HG03432 (cell line): ENCODE data around the gene EID3.
"Not testable (repeated sequence)": the region's sequence is repeated elsewhere in the genome, so short reads cannot be mapped to it uniquely, and the experiment has no call there.

Source experiments
- ATAC-seq: cut with Tn5 transposase; IDR thresholded peaks from one replicate; pipeline ENCODE4 v1.9.1; 2021; ENCODE audit warnings: mild to moderate bottlenecking, moderate library complexity; ENCODE audit not compliant: unreplicated experiment

EID3 gene

GRCh38 chr12:104310751-104311633, 7.5 kb downstream of the EID3 start:
- ATAC-seq, result no peak

DNA sequence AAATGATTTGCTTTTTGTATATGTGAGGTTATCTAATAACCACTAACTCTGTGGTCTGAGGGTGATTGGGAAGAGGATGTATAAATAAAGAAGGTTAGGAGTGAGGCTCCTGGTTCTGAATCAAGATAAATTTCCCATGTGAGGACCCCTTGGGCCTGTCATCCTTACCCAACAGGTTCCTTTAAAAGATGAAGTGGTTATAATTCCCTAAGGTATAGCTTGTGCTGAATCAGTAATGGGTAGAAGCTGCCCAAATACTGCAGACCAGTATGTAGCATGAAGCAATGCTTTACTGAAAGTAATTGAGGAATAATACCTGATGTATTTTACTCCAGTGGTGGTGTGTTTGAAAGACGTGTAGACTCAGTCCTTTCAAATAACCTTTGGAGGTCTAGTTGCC, 8.7 kb downstream of the EID3 start:
- ATAC-seq, result no peak

GRCh38 chr12:104312654-104313053, 9.1 kb downstream of the EID3 start:
- ATAC-seq, result no peak

DNA sequence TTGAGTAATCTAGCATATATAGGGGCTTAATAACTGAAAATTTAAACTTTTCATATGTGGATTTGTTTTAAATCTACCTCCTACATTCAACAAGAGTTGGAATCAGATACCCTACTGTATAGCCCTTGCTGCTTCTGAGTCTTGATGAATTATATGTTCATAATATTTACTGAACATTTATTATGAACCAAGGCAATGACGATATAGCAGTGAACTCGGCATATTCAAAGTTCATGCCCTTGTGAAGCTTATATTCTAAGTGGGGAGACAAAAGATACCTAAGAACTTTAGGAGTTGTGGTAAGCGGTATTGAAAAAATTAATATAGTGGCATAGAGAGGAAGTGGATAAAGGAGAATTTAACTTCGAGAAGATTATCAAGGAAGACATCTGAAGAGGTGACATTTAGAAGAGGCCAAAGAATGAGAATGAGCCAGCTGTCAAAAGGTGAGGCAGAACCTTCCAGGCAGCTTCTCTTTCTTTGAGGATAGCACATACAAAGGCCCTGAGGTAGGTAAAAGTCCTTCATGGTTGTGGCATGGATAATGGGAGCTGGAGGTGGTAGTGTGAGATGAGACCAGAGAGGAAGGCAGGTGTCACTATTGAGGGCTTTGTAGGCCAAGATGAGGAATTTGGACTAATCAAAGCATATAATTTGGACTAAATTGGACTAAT, 10.2 kb downstream of the EID3 start:
- ATAC-seq, result no peak

- ATAC-seq, result no peak
Observed at GRCh38 chr12:104314242-104314614, 10.7 kb downstream of the EID3 start.

DNA sequence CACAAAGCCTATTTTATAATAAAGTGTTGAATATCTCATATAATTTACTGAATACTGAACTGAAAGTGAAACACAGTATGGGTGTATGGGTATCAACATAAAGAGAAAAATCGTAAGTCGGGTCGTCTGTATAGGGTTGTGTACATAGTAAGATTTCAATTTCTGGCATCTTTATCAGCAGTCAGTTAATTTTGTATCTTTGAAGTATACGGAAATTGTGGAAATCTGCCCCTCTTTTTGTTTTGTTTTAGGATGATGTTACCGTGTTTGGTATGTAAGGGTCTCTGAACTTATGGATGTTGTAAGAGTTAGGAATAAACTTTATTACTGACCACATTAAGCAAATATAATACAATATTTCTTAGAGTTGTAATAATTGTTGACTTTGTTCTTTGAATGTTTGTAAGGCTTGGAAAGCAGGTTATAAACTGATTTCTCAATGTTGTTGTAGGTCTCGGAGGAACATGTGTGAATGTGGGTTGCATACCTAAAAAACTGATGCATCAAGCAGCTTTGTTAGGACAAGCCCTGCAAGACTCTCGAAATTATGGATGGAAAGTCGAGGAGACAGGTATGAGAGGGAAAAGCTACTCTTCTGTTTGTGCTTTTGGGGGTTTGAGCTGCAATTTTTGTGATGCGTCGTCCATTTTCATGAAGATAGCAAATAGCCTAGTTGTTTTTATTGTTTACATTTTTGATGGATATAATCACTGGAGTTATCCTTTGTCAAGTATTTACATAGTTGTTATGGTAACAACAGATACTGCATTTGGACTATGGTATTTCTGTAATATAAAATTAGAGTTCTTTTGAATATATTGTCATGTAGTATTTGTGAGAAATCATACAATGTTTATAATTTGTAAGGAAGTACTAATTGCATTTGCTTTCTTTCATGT, 12.0 kb downstream of the EID3 start:
- no peak for ATAC-seq

DNA sequence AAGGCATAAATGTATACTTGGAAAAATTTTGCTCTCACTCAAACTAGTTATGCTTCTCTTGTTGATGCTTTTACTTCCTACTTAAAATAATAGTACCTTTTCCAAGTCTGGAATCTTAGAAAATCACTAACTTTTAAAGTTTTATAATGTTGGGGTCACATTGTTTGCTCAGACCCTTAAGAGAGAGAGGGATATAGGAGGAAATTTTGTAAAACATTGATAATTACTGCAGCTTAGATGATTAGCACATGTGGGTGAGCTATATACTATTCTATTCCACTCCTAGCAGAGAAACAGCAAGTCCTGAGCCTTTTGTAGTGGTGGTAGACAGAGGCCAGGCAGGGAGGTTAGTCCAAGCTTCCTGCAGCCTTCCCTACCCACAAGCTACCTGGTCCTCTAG, 13.4 kb downstream of the EID3 start:
- ATAC-seq, result no peak

GRCh38 chr12:104317538-104318210, 14.1 kb downstream of the EID3 start:
- no peak for ATAC-seq

DNA sequence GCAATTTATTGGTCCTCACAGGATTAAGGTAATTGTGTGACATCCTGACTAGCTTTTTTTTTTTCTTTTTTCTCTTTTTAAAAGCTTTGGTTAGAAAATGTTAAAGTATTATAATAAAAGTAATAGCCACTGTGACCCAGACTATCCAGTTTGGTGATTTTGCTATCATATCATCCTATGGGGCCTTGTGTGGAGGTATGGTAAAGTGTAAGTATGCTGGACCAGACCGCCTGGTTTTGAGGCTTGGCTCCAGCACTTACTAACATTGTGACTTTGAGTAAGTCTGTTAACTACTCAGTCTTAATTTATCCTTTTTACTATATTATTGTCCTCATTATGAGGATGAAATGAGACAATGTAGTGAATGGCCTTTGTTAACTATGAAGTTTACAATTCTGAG, 15.5 kb downstream of the EID3 start:
- ATAC-seq, result no peak

GRCh38 chr12:104319918-104320626, 16.5 kb downstream of the EID3 start:
- ATAC-seq, result no peak

GRCh38 chr12:104320627-104321024, 17.1 kb downstream of the EID3 start:
- no peak for ATAC-seq

GRCh38 chr12:104321949-104322348, 18.4 kb downstream of the EID3 start:
- no peak for ATAC-seq

DNA sequence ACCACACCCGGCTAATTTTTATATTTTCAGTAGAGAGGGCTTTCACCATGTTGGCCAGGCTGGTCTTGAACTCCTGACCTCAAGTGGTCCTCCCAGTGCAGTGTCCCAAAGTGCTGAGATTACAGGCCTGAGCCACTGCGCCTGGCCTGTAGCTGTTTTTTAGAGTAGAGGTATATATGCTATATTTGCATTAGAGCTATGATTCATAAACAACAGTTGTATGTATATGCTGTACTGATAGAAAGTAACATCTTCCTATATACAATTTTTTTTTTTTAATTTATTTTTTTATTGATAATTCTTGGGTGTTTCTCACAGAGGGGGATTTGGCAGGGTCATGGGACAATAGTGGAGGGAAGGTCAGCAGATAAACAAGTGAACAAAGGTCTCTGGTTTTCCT, 19.0 kb downstream of the EID3 start:
- not testable (repeated sequence) for ATAC-seq

DNA sequence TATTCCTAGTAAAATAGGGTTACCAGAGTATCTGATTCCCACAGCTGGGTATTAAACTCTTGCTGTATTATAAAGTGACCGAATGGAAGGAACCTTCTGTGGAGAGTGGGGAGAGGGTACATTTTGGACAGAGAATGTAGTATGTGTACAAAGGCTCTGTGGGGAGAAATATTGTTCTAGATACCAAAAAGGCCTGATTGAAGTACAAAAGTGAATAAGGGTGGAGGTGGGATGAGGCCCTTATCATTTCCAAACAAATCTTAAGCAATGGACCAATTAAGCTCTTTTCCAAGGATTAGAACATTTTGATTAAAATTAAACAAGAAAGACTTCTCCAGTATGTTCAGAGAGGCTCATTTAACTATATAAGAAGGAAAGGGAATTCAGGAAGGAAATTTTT, 20.4 kb downstream of the EID3 start:
- ATAC-seq, result no peak

DNA sequence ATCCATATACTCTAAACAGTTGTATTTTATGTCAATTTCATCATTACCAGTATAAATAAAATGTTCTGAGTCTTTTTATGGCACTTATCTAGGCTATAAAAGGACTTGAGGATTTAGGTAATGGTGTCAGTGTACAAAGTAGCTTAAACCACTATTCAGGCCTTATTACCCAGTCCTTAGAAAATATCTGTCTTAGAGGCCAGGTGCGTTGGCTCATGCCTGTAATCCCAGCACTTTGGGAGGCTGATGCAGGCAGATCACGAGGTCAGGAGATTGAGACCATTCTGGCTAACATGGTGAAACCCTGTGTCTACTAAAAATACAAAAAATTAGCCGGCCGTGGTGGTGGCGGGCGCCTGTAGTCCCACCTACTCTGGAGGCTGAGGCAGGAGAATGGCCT, 24.7 kb downstream of the EID3 start:
- not testable (repeated sequence) for ATAC-seq

- no peak for ATAC-seq
Observed at GRCh38 chr12:104328790-104329189, 25.3 kb downstream of the EID3 start.

- no peak for ATAC-seq
Observed at GRCh38 chr12:104329707-104330532, 26.4 kb downstream of the EID3 start.

DNA sequence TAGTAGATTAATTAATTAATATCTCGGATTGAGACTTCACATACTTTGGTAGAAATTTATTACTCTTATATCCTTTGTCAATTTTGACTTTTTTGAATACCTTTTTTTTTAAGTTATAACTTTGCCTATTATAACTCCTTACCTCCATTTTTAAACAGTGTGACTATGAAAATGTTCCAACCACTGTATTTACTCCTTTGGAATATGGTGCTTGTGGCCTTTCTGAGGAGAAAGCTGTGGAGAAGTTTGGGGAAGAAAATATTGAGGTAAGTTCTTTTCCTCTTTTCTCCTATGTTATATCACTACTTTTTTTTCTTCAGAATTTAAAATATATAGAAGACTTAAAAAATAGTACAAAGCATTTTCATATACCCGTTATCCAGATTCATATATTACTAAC, 27.8 kb downstream of the EID3 start:
- no peak for ATAC-seq

DNA sequence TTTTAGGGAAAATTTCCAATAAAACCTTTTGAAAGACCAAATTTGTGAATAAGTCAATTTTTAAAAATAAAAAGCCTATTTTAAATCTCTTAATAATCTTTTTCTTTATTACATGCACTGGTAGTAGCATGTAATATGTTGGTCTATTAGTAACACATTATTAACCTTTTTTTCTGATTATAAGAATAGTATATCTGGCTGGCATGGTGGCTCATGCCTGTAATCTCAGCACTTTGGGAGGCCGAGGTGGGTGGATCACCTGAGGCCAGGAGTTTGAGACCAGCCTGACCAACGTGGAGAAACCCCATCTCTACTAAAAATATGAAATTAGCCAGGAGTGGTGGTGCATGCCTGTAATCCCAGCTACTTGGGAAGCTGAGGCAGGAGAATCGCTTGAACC, 28.7 kb downstream of the EID3 start:
- not testable (repeated sequence) for ATAC-seq
